Muscle layer of colon (tissue), 2 donors: Measurements from ENCODE around the gene PSMC3.

ENCODE experiments used
- H3K27ac ChIP-seq: one replicate; pipeline ENCODE4 v1.7.0; 2013; ENCODE audit warnings: low read depth, mild to moderate bottlenecking, low read length, moderate library complexity
- H3K27me3 ChIP-seq, 2 donors: one replicate each; pipeline ENCODE4 v1.7.0; 2013; ENCODE audit warnings: low read length in 2 of 2, mild to moderate bottlenecking in 2 of 2; ENCODE audit not compliant: insufficient read depth in 2 of 2, control insufficient read depth in 1 of 2
- H3K36me3 ChIP-seq: one replicate; pipeline ENCODE4 v1.7.0; 2013; ENCODE audit warnings: mild to moderate bottlenecking, low read length; ENCODE audit not compliant: insufficient read depth
- H3K4me1 ChIP-seq: one replicate; pipeline ENCODE4 v1.7.0; 2013; ENCODE audit warnings: mild to moderate bottlenecking, low read length; ENCODE audit not compliant: insufficient read depth
- H3K4me3 ChIP-seq, 2 donors: one replicate each; pipeline ENCODE4 v1.7.0; 2013; ENCODE audit warnings: low read length in 2 of 2, low read depth in 1 of 2, mild to moderate bottlenecking in 1 of 2, moderate library complexity in 1 of 2
- H3K9ac ChIP-seq: one replicate; pipeline ENCODE4 v1.7.0; 2013; ENCODE audit warnings: low read length
- H3K9me3 ChIP-seq: one replicate; pipeline ENCODE4 v1.7.0; 2013; ENCODE audit warnings: mild to moderate bottlenecking, low read length
- donor health status: abdominal sarcoma.
- donor health status: Adenocarcinoma of cecum.

PSMC3 gene

DNA sequence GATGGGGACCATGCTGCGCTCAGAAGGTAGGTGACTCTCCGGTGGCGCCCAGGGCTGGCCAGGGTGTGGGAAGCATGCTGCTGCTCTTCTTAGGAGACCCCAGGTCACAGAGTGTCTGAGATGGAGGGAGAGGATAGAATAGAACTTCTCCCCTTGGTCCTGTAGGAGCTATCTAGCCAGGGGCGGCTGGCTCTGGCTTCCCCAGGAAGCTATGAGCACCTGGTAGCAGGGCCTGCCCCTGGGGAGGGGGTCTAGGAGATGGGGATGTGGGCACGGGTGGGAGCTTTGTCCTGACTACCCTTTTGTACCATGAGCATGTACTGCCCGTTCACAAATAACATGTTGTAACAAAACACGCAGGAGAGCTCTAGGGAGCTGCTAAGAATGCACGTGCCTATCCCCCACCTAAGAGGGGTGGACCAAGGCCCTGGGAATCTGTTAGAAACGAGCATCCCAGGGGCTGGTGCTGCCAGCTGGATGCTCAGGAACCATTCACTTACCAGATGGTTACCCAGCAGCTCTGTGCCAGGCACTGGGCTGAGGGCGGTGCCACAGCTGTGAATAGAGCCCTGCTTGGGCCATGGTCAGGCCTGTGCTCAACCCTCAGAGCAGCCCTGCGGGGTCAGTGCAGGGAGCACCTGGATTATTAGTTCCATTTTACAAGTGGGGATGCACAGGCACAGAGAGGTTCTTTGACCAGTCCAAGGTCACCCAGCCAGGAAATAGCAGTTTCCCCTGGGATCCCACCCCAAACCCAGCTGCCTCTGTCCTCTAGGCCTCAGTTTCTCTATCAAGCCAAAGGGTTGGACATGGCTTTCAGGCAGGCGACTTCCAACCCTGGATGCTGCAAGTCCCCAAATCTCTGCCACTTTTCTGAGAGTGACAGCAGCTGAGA lies 15.6 kb downstream of the PSMC3 start:
- Histone ChIP-seq H3K4me1 (peaks cover 34% of the 10 kb centered on the region), H3K27me3 (no peaks in the 10 kb centered on the region), H3K4me3 (no peak overlapping the region), H3K9me3 (no peaks in the 10 kb centered on the region), H3K9ac (no peak overlapping the region), H3K27ac (peak overlapping the region; percentile 94), H3K36me3 (peaks cover 25% of the 10 kb centered on the region)

DNA sequence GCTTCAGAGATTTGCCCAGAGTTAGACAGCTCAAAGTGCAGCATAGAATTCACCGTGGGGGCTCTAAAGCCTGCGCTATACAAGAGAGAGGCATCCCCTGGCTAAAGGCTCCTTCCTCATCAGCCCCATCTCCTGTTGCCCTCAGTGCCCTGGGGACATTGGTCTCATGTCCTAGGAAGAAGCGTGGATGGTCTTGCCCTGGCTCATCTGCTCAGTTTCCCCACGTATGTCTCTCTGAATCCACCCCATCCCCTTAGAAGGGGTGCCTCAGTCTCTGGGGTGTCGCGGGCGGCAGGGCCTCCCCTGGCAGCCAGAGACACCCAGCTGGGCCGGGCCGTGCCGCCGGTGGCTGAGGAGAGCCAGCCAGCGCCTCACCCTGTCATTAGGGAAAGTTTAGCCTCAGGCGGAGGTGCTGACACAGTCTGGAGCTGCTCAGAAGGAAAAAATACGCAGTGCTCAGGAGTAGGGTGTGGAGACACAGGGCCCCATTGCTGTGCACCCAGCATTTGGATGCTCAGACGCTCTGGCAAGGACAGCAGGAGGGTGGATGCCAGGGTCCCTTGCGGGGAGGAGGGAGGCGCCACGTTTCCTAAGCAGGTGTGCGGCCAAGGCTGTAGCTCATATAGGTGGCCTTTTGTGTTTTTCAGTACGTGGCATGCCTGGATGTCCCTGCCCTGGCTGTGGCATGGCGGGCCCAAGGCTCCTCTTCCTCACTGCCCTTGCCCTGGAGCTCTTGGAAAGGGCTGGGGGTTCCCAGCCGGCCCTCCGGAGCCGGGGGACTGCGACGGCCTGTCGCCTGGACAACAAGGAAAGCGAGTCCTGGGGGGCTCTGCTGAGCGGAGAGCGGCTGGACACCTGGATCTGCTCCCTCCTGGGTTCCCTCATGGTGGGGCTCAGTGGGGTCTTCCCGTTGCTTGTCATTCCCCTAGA lies 16.5 kb downstream of the PSMC3 start:
- peak overlapping the region; percentile 94 for H3K27ac ChIP-seq
- no peaks in the 10 kb centered on the region for H3K27me3 ChIP-seq
- H3K36me3 ChIP-seq, result peaks cover 16% of the 10 kb centered on the region
- H3K9me3 ChIP-seq, result no peaks in the 10 kb centered on the region
- H3K4me3 ChIP-seq, result peak overlapping the region; percentile 60 to 95
- H3K4me1 ChIP-seq, result peaks cover 27% of the 10 kb centered on the region
- peak overlapping the region; percentile 97 for H3K9ac ChIP-seq

DNA sequence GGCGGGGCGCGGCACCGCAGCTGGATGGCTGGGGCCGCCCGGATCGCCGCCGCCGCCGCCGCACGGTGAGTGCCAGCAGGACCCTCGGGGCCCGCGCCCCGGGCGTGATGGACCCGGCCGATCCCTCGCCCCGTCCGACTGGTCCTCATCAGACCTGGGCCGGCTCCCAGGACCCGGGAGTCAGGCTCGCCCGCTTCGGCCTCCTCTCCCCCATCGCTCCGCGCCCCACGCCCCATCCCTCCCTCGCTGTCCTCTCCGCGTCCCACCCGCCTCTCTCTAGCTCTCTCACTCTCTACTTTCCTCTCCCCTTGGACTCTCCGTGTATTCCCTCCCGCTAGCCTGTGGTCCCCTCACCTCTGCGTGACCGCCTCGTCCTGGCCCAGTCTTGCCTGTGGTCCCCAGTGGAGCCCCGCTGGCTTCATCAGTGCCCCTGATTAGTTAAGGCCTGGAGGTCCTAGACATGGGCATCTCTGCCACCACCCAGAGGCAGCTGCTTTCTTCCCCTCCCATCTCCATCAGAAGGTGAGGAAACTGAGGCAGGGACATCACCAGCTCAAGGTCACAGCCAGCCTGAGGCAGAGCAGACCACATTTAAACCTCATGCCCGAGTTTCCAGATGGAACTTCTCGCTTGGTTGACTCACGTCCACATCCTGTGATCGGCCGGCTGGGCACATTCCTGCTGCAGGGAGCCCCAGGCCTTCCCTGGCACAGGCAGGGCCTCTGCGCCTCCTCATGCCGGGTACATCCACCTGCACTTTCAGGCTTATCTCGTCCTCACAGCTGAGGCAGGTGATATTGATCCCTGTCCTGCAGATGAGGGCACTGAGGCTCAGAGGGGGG lies 17.4 kb downstream of the PSMC3 start:
- Histone ChIP-seq H3K36me3 (peaks cover 7% of the 10 kb centered on the region), H3K4me3 (peak overlapping the region; percentile 60 to 95), H3K27me3 (no peaks in the 10 kb centered on the region), H3K4me1 (peaks cover 27% of the 10 kb centered on the region), H3K9me3 (no peaks in the 10 kb centered on the region), H3K9ac (peak overlapping the region; percentile 97), H3K27ac (peak overlapping the region; percentile 94)

DNA sequence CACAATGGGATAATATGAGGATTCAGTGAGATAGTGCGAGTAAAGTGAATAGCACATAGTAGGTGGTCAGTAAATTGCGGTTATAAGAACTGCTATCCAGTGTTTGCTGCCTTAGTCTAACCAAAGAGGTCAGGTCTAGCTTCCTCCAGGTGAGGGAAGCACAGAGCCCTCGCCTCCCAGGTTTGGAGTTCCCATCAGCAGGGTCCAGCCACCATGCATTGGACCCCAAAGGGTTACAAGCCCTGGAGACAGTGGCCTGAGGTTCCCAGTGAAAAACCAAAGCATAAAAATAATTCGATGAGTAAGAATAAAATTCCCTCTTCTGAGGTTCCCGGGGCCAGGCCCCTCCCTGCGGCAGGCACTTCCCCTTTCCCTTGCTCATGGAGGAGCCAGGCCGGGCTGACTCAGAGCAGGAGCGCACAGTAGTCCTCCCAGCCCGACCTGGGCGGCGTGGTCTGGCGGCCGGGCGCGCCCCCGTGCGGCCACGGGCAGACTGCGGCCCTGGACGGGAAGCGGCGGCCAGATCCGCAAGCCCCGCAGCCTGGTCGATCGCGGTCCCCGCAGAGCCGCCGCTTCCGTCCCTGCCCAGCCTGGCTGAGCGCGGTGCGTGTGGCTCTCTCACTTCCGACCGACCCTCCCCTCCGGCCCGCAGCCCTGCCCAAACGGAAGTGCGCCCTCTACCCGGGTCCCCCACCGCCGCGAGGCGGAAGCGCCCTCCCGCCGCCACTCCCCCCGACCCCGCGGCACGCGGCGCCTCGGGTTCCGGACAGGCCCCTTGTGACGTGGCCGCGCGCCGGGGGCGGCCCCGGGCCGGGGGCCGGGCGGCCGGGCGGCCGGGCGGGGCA lies 18.3 kb downstream of the PSMC3 start, which contains the start of gene SLC39A13:
Gene SLC39A13 (plus strand): TSS at position 845 of the 845 bp plus-strand sequence. CDS start 1,505 bp downstream, outside the sequence.
- H3K9me3 ChIP-seq, result no peaks in the 10 kb centered on the region
- peaks cover 27% of the 10 kb centered on the region for H3K4me1 ChIP-seq
- H3K9ac ChIP-seq, result peak within 1 kb of the TSS; percentile 97
- H3K36me3 ChIP-seq, result peaks cover 4% of the 10 kb centered on the region
- H3K4me3 ChIP-seq, result peak within 1 kb of the TSS; percentile 62 to 95
- no peaks in the 10 kb centered on the region for H3K27me3 ChIP-seq
- peak within 1 kb of the TSS; percentile 94 for H3K27ac ChIP-seq

DNA sequence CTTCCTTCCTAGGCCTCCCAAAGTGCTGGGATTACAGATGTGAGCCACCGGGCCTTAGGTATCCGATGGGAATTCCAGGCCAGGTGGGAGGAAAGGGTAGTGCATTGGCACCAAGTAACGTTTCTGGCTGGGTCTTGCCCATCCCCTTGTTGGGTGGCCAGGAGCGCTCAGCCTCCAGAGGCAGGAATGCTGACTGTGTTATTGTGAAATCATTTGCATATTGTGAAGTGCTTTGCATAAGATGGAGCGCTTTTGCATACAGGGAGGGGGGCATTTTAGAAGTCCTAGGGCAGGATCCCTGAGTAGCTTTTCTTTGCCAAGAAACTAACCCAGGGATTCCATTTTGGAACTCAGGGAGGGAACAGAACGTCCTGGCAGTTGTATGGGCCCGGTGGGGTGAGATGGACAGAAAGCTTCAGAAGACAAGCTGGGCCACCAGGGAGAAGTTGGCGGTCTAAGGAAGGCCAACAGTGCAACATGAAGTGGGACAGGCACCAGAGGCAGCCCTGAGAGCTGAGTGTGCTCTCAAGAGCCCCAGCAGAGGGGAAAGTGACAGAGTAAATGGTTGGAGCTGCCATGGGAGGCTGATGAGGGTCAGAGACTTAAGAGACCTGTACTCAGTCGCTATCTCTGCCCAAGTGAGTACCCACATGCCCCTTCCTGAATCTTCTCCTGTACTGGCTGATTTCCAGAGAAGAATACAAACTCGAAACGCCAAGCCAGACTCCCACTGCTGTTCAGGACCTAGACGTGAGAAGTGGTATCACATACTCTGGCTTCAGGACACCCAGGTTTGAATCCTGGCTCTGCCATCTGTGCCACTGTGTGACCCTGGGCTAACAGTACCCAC lies 19.1 kb downstream of the PSMC3 start:
- Histone ChIP-seq H3K36me3 (no peaks in the 10 kb centered on the region), H3K9me3 (no peaks in the 10 kb centered on the region), H3K4me3 (peak overlapping the region; percentile 62 to 66), H3K9ac (peak overlapping the region; percentile 93), H3K27ac (peak overlapping the region; percentile 90), H3K4me1 (peaks cover 27% of the 10 kb centered on the region), H3K27me3 (no peaks in the 10 kb centered on the region)

DNA sequence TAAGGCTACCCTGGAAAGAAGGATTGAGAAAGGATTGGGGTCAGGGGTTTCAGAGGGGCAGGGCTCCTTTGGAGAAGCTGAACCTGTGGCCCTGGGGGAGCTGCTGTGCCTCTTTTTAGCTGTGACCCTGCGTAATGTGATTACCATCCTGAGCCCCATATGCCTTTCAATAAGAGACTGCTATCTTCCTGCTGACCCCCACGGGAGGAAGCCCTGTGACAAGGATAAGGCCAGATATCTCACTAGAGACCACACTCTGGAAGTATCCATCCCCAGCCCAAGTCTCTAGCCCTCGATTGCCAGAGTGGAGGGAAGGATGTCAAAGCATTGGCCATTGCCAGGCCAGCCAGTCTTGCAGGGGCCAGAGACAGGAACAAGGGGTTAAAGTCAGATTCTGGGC lies 22.7 kb downstream of the PSMC3 start:
- no peak overlapping the region for H3K27ac ChIP-seq
- no peaks in the 10 kb centered on the region for H3K36me3 ChIP-seq
- H3K9me3 ChIP-seq, result no peaks in the 10 kb centered on the region
- H3K9ac ChIP-seq, result no peak overlapping the region
- H3K27me3 ChIP-seq, result no peaks in the 10 kb centered on the region
- H3K4me3 ChIP-seq, result no peak overlapping the region
- H3K4me1 ChIP-seq, result peaks cover 22% of the 10 kb centered on the region

- H3K9me3 ChIP-seq, result no peaks in the 10 kb centered on the region
- H3K4me3 ChIP-seq, result no peak overlapping the region
- no peak overlapping the region for H3K27ac ChIP-seq
- no peaks in the 10 kb centered on the region for H3K36me3 ChIP-seq
- no peaks in the 10 kb centered on the region for H3K27me3 ChIP-seq
- no peak overlapping the region for H3K9ac ChIP-seq
- H3K4me1 ChIP-seq, result peaks cover 22% of the 10 kb centered on the region
These were observed 23.1 kb downstream of the PSMC3 start for GRCh38 chr11:47403135-47403534.

- no peaks in the 10 kb centered on the region for H3K36me3 ChIP-seq
- H3K9ac ChIP-seq, result peak overlapping the region; percentile 38
- H3K9me3 ChIP-seq, result no peaks in the 10 kb centered on the region
- peaks cover 15% of the 10 kb centered on the region for H3K4me1 ChIP-seq
- H3K4me3 ChIP-seq, result peak overlapping the region in 1 of 2 donors; percentile 41
- peak overlapping the region; percentile 62 for H3K27ac ChIP-seq
- no peaks in the 10 kb centered on the region for H3K27me3 ChIP-seq
These were observed 25.4 kb downstream of the PSMC3 start for GRCh38 chr11:47400768-47401279.

GRCh38 chr11:47399860-47400767 lies 26.1 kb downstream of the PSMC3 start:
- H3K9me3 ChIP-seq, result no peaks in the 10 kb centered on the region
- H3K27ac ChIP-seq, result peak overlapping the region; percentile 62
- no peaks in the 10 kb centered on the region for H3K27me3 ChIP-seq
- no peaks in the 10 kb centered on the region for H3K36me3 ChIP-seq
- peak overlapping the region; percentile 44 for H3K9ac ChIP-seq
- peaks cover 15% of the 10 kb centered on the region for H3K4me1 ChIP-seq
- H3K4me3 ChIP-seq, result peak overlapping the region; percentile 68 to 77
